ENCODE measurements around the gene RIPOR3.

DNA sequence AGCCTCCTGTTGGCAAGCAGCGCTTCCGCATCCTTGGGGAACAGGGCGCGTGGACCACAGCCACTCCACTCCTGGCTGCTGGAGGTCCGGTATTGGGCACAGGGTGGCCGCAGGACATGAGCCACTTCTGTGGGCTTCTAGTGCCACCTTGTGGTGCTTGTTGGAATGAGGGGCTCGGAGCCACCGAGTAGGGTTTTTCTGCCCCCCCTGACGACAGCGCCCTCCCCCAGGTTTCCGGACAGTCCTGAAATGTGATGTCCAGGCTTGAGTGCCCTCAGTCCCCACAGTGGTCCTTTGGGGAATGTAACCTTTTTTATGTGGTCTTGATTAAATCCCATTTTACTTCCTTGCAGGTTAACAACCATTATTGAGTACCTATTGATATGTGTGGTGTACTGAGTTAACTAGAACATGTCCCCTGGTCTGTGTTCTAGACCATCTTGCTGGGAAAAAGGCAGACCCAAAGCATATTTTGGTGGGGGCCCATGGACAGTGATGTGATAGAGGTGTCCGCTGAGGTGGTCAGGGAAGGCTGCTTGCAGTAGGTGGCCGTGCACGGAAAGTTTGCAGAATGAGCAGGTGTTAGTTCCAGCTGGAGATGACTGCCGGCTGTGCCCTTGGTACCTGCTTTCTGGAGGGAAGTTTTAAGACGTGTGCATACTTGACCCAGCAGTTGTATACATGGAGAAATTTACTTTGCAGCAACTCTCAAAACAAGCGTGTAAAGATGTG, 111.2 kb downstream of the RIPOR3 start:
- TF ChIP-seq, protein P1, sequence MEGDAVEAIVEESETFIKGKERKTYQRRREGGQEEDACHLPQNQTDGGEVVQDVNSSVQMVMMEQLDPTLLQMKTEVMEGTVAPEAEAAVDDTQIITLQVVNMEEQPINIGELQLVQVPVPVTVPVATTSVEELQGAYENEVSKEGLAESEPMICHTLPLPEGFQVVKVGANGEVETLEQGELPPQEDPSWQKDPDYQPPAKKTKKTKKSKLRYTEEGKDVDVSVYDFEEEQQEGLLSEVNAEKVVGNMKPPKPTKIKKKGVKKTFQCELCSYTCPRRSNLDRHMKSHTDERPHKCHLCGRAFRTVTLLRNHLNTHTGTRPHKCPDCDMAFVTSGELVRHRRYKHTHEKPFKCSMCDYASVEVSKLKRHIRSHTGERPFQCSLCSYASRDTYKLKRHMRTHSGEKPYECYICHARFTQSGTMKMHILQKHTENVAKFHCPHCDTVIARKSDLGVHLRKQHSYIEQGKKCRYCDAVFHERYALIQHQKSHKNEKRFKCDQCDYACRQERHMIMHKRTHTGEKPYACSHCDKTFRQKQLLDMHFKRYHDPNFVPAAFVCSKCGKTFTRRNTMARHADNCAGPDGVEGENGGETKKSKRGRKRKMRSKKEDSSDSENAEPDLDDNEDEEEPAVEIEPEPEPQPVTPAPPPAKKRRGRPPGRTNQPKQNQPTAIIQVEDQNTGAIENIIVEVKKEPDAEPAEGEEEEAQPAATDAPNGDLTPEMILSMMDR (IDR thresholded peaks at IDR 0.05): peak; percentile 53 to 79 (median 74)
- TF ChIP-seq POLR2A (IDR thresholded peaks at IDR 0.05): peak in 1 of 2 donors; percentile 8
